ENCODE results near the gene EHD3.

DNA sequence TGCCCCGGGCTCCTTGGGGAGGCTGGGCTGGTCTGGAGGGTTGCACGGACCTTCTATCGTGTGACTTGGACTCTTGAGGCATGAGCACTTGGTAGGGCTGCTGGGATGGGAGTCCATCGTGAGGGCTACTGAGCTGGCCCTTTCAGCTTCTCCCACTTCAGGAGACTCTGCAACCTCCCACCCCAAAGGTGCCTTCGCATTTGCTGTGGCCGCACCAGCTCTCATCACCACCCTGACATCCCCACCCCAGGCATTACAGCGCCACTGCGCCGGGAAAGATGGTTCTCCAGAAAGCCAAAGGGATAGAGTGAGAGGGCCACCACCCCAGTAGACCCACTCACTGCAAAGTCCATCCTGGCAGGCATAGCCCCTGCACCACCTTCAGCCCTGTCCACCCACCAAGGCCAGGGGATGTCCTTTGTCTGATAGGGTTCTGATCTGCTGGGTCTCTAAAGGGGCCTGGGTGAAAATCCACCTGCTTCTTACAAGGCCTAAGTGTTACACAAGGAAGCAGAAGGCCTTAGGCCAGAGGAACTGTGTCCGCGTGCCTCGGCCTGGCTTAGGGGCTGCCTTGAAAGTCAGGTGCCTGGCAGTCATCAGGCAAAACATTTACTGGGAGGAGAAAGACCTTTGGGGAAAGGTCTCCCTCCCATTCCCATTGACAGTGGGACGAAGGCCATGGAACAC lies 5.1 kb downstream of the EHD3 start:
- TF ChIP-seq CTCF (IDR thresholded peaks at IDR 0.05) (no peak), POLR2A (IDR thresholded peaks at IDR 0.05) (no peak)

Measured in Peyer's patch (tissue), 4 donors.